Stimulated activated naive CD8-positive, alpha-beta T cell treated with anti-CD3 and anti-CD28 coated beads, Interleukin-15, amount 100 ng/mL, for 72 hours (primary cell): ENCODE data around the gene FUS.
"Not testable (repeated sequence)": the region's sequence is repeated elsewhere in the genome, so short reads cannot be mapped to it uniquely, and the experiment has no call there.

Experiments used
- ATAC-seq: fragments of 150-1000 bp; cut with Tn5 transposase; 2 replicates; pipeline ENCODE4 v1.10.0; 2021; ENCODE audit warnings: mild to moderate bottlenecking, moderate library complexity
- DNase-seq, 2 donors: peaks; one replicate each; pipeline ENCODE4 v3.0.0; 2021 to 2022
- H3K27ac Mint-ChIP-seq, 2 donors: one replicate each; pipeline ENCODE4 v1.8.0; 2022; ENCODE audit warnings: mild to moderate bottlenecking in 2 of 2, mixed read lengths in 2 of 2, moderate library complexity in 2 of 2
- H3K27me3 Mint-ChIP-seq: one replicate; pipeline ENCODE4 v1.8.0; 2022; ENCODE audit warnings: mixed read lengths
- H3K4me1 Mint-ChIP-seq: one replicate; pipeline ENCODE4 v1.8.0; 2022; ENCODE audit warnings: mild to moderate bottlenecking, mixed read lengths
- H3K4me3 Mint-ChIP-seq, 2 donors: one replicate each; pipeline ENCODE4 v1.8.0; 2022; ENCODE audit warnings: mild to moderate bottlenecking in 2 of 2, mixed read lengths in 2 of 2, moderate library complexity in 1 of 2
- H3K9me3 Mint-ChIP-seq, 2 donors: one replicate each; pipeline ENCODE4 v1.8.0; 2022; ENCODE audit warnings: mixed read lengths in 2 of 2

Gene FUS

DNA sequence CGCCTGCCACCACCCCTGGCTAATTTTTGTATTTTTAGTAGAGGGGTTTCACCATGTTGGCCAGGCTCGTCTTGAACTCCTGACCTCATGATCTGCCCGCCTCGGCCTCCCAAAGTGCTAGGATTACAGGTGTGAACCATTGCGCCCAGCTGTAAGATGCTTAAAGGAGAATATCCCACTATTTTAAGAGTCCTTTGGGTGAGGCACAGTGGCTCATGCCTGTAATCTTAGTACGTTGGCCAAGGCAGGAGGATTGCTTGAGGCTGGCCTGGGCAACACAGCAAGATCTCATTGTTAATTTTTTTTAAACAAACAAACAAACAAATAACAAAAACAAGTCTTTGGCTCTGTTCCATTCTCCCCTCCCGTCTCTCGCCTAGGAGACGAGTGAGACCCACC is 38.9 kb upstream of the FUS start:
- Mint-ChIP-seq H3K4me3 (peak overlapping the region in 1 of 2 donors; percentile 76), H3K4me1 (peaks cover 21% of the 10 kb centered on the region)
- not testable (repeated sequence) for DNase-seq, H3K27ac Mint-ChIP-seq, ATAC-seq, H3K9me3 Mint-ChIP-seq, H3K27me3 Mint-ChIP-seq

GRCh38 chr16:31141489-31142108 is 38.3 kb upstream of the FUS start:
- H3K9me3 Mint-ChIP-seq, result no peaks in the 10 kb centered on the region
- H3K27ac Mint-ChIP-seq, result peak overlapping the region in 1 of 2 donors; percentile 62
- H3K4me3 Mint-ChIP-seq, result peak overlapping the region; percentile 76 to 78
- H3K4me1 Mint-ChIP-seq, result peaks cover 21% of the 10 kb centered on the region
- ATAC-seq, result no peak
- DNase-seq, result peak in 1 of 2 donors; percentile 25
- no peaks in the 10 kb centered on the region for H3K27me3 Mint-ChIP-seq

DNA sequence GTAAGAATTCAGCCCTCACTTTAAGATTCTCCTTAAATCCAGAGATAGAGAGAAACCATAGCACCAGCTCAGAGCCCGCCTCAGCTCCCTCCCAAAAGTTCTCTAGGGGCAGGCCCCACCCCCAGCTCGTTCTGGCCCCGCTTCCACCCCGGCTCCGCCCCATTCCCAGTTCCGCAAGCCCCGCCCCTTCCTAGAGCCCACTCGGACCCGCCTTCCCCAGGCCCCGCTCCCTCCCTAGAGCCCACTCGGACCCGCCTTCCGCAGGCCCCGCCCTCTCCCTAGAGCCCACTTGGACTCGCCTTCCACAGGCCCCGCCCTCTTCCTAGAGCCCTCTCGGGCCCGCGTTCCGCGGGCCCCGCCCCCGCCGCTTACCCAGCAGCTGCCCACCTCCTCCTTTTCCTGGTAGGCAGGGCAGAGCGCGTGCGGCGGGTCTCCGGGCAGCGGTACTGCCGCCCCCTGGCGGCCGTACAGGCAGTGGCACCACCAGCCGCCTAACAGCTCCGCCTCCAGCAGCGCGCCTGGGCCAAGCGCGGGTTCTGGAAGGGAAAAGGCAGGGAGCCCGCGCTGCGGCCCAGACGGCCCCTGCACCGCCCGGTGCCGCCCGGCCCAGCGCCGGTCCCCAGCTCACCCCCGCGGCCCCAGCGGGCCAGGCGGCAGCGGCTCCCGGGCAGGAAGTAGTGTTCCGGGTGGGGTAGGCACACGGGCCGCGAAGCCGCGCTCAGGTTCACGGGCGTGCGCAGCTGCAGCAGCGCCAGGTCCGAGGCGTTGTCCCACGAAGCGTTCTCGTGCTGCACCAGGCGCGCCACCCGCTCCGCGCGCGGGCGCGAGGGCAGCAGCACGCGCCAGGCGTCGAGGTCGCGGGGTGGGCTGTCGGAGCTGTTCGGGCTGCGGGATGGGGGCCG is 37.6 kb upstream of the FUS start:
- ATAC-seq (peak; percentile 89), DNase-seq (peak; percentile 99 to 100)
- Mint-ChIP-seq H3K4me1 (peaks cover 21% of the 10 kb centered on the region), H3K9me3 (no peaks in the 10 kb centered on the region), H3K4me3 (peak overlapping the region; percentile 76 to 78), H3K27ac (peak overlapping the region in 1 of 2 donors; percentile 62), H3K27me3 (no peaks in the 10 kb centered on the region)

DNA sequence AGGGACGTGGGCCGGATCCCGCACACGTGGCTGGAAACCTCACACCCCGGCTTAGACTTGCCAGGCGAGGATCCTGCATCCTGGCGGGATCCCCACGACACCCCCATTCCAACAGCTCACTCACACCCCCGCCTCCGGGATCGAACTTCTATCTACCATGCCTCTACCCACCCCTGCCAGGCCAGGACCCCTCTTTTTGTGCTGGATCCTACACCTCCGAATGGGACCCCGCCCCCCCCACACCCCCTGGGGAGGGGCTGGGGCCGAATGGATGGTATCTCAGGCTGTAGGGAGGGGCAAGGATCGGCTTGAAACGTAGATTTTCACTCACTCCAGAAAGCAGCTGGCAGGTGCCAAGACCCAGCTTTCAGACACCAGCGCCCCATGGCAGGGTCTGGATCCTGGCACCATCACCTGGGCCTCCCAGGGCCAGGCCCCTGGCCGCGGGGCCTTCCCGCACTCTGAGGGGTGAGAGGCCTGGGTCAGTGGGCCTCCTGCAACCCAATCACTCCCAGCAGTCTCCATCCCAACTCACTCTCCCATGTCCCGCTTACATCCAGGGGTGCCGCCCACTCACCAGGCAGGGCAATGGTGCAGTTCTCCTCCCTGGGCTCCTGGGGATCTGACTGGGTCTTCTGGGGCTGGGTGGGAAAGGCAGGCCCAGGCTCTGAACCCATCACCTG is 36.8 kb upstream of the FUS start:
- Mint-ChIP-seq H3K9me3 (no peaks in the 10 kb centered on the region), H3K4me3 (peak overlapping the region; percentile 55 to 68), H3K4me1 (peaks cover 21% of the 10 kb centered on the region), H3K27me3 (no peaks in the 10 kb centered on the region), H3K27ac (peak overlapping the region in 1 of 2 donors; percentile 35)
- ATAC-seq, result no peak
- no peak for DNase-seq

DNA sequence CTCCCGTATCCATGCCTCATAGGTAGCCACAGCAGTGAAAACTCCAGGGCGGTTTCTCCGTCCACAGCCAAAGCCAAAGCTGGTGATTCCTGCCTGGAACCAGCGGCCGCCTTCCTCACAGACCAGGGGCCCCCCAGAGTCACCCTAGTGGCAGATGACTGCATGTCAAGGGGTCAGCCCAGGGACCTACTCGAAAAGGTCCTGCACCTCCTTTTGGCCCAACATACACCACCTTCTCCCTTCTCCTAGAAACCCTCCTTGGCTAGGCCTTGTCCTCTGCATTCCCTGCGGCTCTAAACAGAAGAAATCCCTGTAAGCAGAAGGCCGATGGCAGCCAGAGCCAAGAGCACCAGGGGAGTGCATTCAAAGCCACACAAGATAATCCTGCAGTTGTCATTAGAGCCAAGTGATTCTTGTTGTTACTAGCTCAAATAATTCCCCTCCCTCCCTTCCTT is 36.2 kb upstream of the FUS start:
- no peaks in the 10 kb centered on the region for H3K27me3 Mint-ChIP-seq
- H3K4me1 Mint-ChIP-seq, result peaks cover 21% of the 10 kb centered on the region
- H3K4me3 Mint-ChIP-seq, result peak overlapping the region; percentile 55 to 68
- no peak for DNase-seq
- H3K9me3 Mint-ChIP-seq, result no peaks in the 10 kb centered on the region
- no peak for ATAC-seq
- peak overlapping the region in 1 of 2 donors; percentile 35 for H3K27ac Mint-ChIP-seq

GRCh38 chr16:31144418-31144817 is 35.5 kb upstream of the FUS start:
- not testable (repeated sequence) for H3K27me3 Mint-ChIP-seq, H3K27ac Mint-ChIP-seq, H3K9me3 Mint-ChIP-seq, ATAC-seq, DNase-seq, H3K4me3 Mint-ChIP-seq
- peaks cover 21% of the 10 kb centered on the region for H3K4me1 Mint-ChIP-seq

DNA sequence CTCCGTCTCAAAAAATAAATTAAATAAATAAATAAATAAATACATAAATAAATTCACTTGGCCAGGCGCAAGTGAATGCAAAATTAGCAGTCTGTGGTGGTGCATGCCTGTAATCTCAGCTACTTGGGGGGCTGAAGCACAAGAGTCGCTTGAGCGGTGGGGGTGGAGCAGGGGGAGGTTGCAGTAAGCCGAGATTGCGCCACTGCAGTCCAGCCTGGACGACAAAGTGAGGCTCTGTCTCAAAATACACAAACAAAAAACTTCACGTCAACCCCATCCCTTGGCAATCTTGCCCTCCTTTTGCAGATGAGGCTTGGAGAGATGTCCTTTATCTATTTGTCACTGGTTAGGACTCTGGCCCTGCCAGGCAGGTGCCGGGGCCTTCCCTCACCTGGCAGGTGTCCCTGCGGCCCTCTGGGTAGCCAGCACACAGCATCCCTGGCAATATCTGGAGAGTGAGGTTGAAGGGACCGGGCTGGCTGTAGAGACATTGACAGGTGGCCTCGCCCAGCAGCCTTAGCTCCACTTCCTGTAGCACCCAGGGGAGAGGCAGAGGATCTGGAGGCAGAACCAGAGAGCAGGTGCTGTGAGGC is 34.4 kb upstream of the FUS start:
- Mint-ChIP-seq H3K27me3 (peaks cover 8% of the 10 kb centered on the region), H3K4me3 (no peak overlapping the region), H3K9me3 (no peaks in the 10 kb centered on the region), H3K4me1 (peaks cover 21% of the 10 kb centered on the region), H3K27ac (no peak overlapping the region)
- no peak for DNase-seq
- no peak for ATAC-seq

GRCh38 chr16:31147574-31147973 is 32.4 kb upstream of the FUS start:
- peaks cover 6% of the 10 kb centered on the region for H3K4me1 Mint-ChIP-seq
- no peak overlapping the region for H3K27ac Mint-ChIP-seq
- no peaks in the 10 kb centered on the region for H3K9me3 Mint-ChIP-seq
- H3K4me3 Mint-ChIP-seq, result no peak overlapping the region
- ATAC-seq (no peak), DNase-seq (no peak)
- peaks cover 8% of the 10 kb centered on the region for H3K27me3 Mint-ChIP-seq

DNA sequence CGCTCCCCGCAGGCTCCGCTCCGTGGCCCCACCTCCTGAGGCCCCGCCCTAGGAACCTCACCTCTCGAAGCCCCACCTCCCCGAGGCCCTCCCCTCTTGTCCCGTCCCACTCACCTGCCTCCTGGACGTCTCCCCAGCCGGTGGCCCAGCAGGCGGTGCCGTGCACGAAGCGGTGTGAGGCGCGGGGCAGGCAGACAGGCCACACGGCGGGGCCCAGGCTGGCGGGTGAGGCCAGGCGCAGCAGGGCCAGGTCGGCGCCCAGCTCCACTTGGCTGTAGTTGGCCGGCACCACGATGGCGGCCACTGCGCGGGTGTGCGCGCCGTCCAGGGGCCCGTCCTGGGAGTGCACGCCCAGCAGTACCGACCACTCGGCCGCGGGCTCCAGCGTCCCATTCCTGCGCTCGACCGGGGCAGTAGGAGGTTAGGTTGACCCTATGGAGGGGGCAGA is 31.6 kb upstream of the FUS start:
- H3K27ac Mint-ChIP-seq, result no peak overlapping the region
- peaks cover 4% of the 10 kb centered on the region for H3K4me1 Mint-ChIP-seq
- no peak for DNase-seq
- H3K27me3 Mint-ChIP-seq, result peaks cover 8% of the 10 kb centered on the region
- H3K4me3 Mint-ChIP-seq, result no peak overlapping the region
- peak; percentile 47 for ATAC-seq
- no peaks in the 10 kb centered on the region for H3K9me3 Mint-ChIP-seq

DNA sequence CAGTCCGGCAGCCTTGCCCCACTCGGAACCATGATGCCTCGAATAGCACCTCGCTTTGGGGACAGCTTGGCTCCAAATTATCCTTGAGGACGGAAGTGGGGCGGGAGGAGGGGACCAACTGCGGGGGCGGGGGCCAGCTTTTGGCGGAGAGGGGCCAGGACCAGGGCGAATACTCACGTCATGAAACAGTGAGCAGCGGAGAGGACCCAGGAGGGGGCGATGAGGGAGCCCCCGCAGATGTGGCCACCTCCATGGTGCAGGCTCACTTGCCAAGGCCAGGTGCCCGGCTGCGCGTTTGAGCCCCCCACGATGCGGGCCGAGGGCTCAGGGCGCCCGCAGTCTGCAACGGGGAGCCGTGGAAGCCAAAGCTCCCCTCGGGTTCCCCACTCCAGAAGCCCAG is 31.0 kb upstream of the FUS start:
- H3K9me3 Mint-ChIP-seq, result no peaks in the 10 kb centered on the region
- H3K4me1 Mint-ChIP-seq, result no peaks in the 10 kb centered on the region
- H3K4me3 Mint-ChIP-seq, result no peak overlapping the region
- no peak overlapping the region for H3K27ac Mint-ChIP-seq
- no peak for DNase-seq
- peaks cover 8% of the 10 kb centered on the region for H3K27me3 Mint-ChIP-seq
- peak; percentile 39 for ATAC-seq

DNA sequence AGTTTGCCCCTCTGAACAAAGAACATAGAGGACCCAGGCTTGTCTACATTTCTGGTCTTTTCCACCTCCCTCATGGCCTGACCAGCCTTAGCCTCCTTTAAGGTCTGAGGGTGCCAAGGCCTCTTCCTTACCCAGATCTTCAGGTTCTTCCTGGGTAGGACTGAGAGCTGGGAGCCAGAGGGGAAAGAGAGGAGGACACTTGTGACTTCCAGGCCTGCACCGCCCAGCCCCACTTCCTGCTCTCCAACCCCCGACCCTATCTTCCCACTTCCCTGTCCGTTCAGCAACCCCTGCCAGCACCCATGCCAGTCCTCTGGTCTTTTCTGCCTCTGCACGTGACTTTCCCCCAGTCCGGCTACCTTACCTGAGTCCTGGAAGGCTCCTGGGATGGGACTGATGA is 30.6 kb upstream of the FUS start:
- Mint-ChIP-seq H3K4me1 (no peaks in the 10 kb centered on the region), H3K9me3 (no peaks in the 10 kb centered on the region), H3K27me3 (peaks cover 8% of the 10 kb centered on the region), H3K27ac (no peak overlapping the region), H3K4me3 (no peak overlapping the region)
- ATAC-seq (no peak), DNase-seq (no peak)

GRCh38 chr16:31149894-31150890 is 29.7 kb upstream of the FUS start, which contains the start of gene PRSS36:
TSS of gene PRSS36 (minus strand) at chr16:31150066. CDS start at chr16:31150035, 31 bp downstream.
- no peak within 1 kb of the TSS for H3K4me3 Mint-ChIP-seq
- no peaks in the 10 kb centered on the region for H3K9me3 Mint-ChIP-seq
- H3K4me1 Mint-ChIP-seq, result no peaks in the 10 kb centered on the region
- H3K27me3 Mint-ChIP-seq, result peaks cover 8% of the 10 kb centered on the region
- no peak for ATAC-seq
- peak within 1 kb of the TSS in 1 of 2 donors; percentile 62 for H3K27ac Mint-ChIP-seq
- no peak for DNase-seq

GRCh38 chr16:31150976-31151375 is 29.0 kb upstream of the FUS start:
- not testable (repeated sequence) for H3K4me1 Mint-ChIP-seq, H3K27ac Mint-ChIP-seq, DNase-seq, H3K27me3 Mint-ChIP-seq, H3K9me3 Mint-ChIP-seq, H3K4me3 Mint-ChIP-seq, ATAC-seq

GRCh38 chr16:31157136-31157535 is 22.8 kb upstream of the FUS start:
- no peak for DNase-seq
- H3K27ac Mint-ChIP-seq, result peak overlapping the region in 1 of 2 donors; percentile 52
- ATAC-seq, result no peak
- peak overlapping the region; percentile 64 to 66 for H3K4me3 Mint-ChIP-seq
- peaks cover 10% of the 10 kb centered on the region for H3K4me1 Mint-ChIP-seq
- H3K9me3 Mint-ChIP-seq, result no peaks in the 10 kb centered on the region
- no peaks in the 10 kb centered on the region for H3K27me3 Mint-ChIP-seq
